HEK293 (cell line): Measurements from ENCODE around the gene PARD3B.

ENCODE experiments used
- GLI2 ChIP-seq: fragments of 450-650 bp; formaldehyde crosslinking; IDR thresholded peaks from 2 replicates; pipeline ENCODE4; 2017; ENCODE audit warnings: missing biosample characterization, missing genetic modification characterization, low read depth, borderline replicate concordance
- GLIS1 ChIP-seq: fragments of 450-650 bp; formaldehyde crosslinking; IDR thresholded peaks from 2 replicates; pipeline ENCODE4 v1.5.1; 2016; ENCODE audit warnings: missing biosample characterization, missing genetic modification characterization
- HOXA7 ChIP-seq: sonication (generic); formaldehyde crosslinking; IDR thresholded peaks from 2 replicates; pipeline ENCODE4 v1.8.1; 2022; ENCODE audit warnings: missing genetic modification reagents, borderline replicate concordance
- KLF16 ChIP-seq: fragments of 450-650 bp; formaldehyde crosslinking; IDR thresholded peaks from 2 replicates; pipeline ENCODE4 v1.5.1; 2017; ENCODE audit warnings: missing biosample characterization, missing genetic modification characterization
- RBAK ChIP-seq: fragments of 450-650 bp; formaldehyde crosslinking; IDR thresholded peaks from 2 replicates; pipeline ENCODE4 v1.5.1; 2016; ENCODE audit warnings: missing biosample characterization, missing genetic modification characterization
- REPIN1 ChIP-seq: fragments of 450-650 bp; formaldehyde crosslinking; IDR thresholded peaks from 2 replicates; pipeline ENCODE4 v1.5.1; 2017; ENCODE audit warnings: missing biosample characterization, missing genetic modification characterization, low read depth
- SALL2 ChIP-seq: fragments of 450-650 bp; formaldehyde crosslinking; IDR thresholded peaks from 2 replicates; pipeline ENCODE4 v1.5.0; 2017; ENCODE audit warnings: missing biosample characterization, mild to moderate bottlenecking, missing genetic modification characterization, borderline replicate concordance
- TRIM28 ChIP-seq: IDR thresholded peaks from 2 replicates; pipeline ENCODE4 v1.6.1; 2011; ENCODE audit warnings: low read length, control low read depth, borderline replicate concordance
- ZBTB21 ChIP-seq: fragments of 450-650 bp; formaldehyde crosslinking; IDR thresholded peaks from 2 replicates; pipeline ENCODE4 v1.5.1; 2017; ENCODE audit warnings: missing biosample characterization, missing genetic modification characterization
- ZBTB7A ChIP-seq: fragments of 450-650 bp; formaldehyde crosslinking; IDR thresholded peaks from 2 replicates; pipeline ENCODE4 v1.5.1; 2016; ENCODE audit warnings: low read depth, missing biosample characterization, missing genetic modification characterization
- ZNF140 ChIP-seq: fragments of 450-650 bp; formaldehyde crosslinking; IDR thresholded peaks from 2 replicates; pipeline ENCODE4 v1.5.1; 2016; ENCODE audit warnings: missing biosample characterization, missing genetic modification characterization
- ZNF155 ChIP-seq: fragments of 450-650 bp; formaldehyde crosslinking; IDR thresholded peaks from 2 replicates; pipeline ENCODE4 v1.5.1; 2016; ENCODE audit warnings: missing biosample characterization, missing genetic modification characterization
- ZNF16 ChIP-seq: fragments of 450-650 bp; formaldehyde crosslinking; IDR thresholded peaks from 2 replicates; pipeline ENCODE4 v1.5.1; 2016; ENCODE audit warnings: low read depth, missing biosample characterization, missing genetic modification characterization
- ZNF2 ChIP-seq: fragments of 450-650 bp; formaldehyde crosslinking; IDR thresholded peaks from 2 replicates; pipeline ENCODE4 v1.5.1; 2016; ENCODE audit warnings: missing biosample characterization, missing genetic modification characterization
- ZNF202 ChIP-seq: fragments of 450-650 bp; formaldehyde crosslinking; IDR thresholded peaks from 2 replicates; pipeline ENCODE4 v1.5.1; 2016; ENCODE audit warnings: missing biosample characterization, missing genetic modification characterization, borderline replicate concordance
- ZNF223 ChIP-seq: fragments of 450-650 bp; formaldehyde crosslinking; IDR thresholded peaks from 2 replicates; pipeline ENCODE4 v1.5.1; 2016; ENCODE audit warnings: missing biosample characterization, missing genetic modification characterization
- ZNF248 ChIP-seq: fragments of 450-650 bp; formaldehyde crosslinking; IDR thresholded peaks from 2 replicates; pipeline ENCODE4 v1.5.1; 2017; ENCODE audit warnings: missing biosample characterization, missing genetic modification characterization
- ZNF324 ChIP-seq: fragments of 450-650 bp; formaldehyde crosslinking; IDR thresholded peaks from 2 replicates; pipeline ENCODE4 v1.5.1; 2016; ENCODE audit warnings: missing biosample characterization, missing genetic modification characterization
- ZNF354C ChIP-seq: fragments of 450-650 bp; formaldehyde crosslinking; IDR thresholded peaks from 2 replicates; pipeline ENCODE4 v1.5.1; 2016; ENCODE audit warnings: missing biosample characterization, missing genetic modification characterization, low read depth, borderline replicate concordance
- ZNF366 ChIP-seq: fragments of 450-650 bp; formaldehyde crosslinking; conservative IDR thresholded peaks from 2 replicates; pipeline ENCODE4 v1.5.1; 2016; ENCODE audit warnings: missing biosample characterization, missing genetic modification characterization
- ZNF510 ChIP-seq: fragments of 450-650 bp; formaldehyde crosslinking; IDR thresholded peaks from 2 replicates; pipeline ENCODE4 v1.5.1; 2018; ENCODE audit warnings: mild to moderate bottlenecking, missing genetic modification characterization, missing biosample characterization; ENCODE audit not compliant: insufficient replicate concordance
- ZNF530 ChIP-seq: fragments of 450-650 bp; formaldehyde crosslinking; IDR thresholded peaks from 2 replicates; pipeline ENCODE4 v1.5.1; 2016; ENCODE audit warnings: low read depth, missing biosample characterization, missing genetic modification characterization
- ZNF548 ChIP-seq: fragments of 450-650 bp; formaldehyde crosslinking; IDR thresholded peaks from 2 replicates; pipeline ENCODE4 v1.5.1; 2016; ENCODE audit warnings: missing biosample characterization, missing genetic modification characterization
- ZNF549 ChIP-seq: fragments of 450-650 bp; IDR thresholded peaks from 2 replicates; pipeline ENCODE4 v1.5.1; 2018; ENCODE audit warnings: missing biosample characterization, missing genetic modification characterization, mild to moderate bottlenecking, inconsistent platforms, moderate library complexity
- ZNF555 ChIP-seq: fragments of 450-650 bp; formaldehyde crosslinking; conservative IDR thresholded peaks from 2 replicates; pipeline ENCODE4 v1.5.1; 2017; ENCODE audit warnings: missing biosample characterization, mild to moderate bottlenecking, missing genetic modification characterization, inconsistent platforms
- ZNF558 ChIP-seq: fragments of 450-650 bp; formaldehyde crosslinking; IDR thresholded peaks from 2 replicates; pipeline ENCODE4 v1.5.1; 2016; ENCODE audit warnings: missing biosample characterization, missing genetic modification characterization
- ZNF571 ChIP-seq: fragments of 450-650 bp; formaldehyde crosslinking; IDR thresholded peaks from 2 replicates; pipeline ENCODE4 v1.5.0; 2017; ENCODE audit warnings: missing biosample characterization, missing genetic modification characterization
- ZNF596 ChIP-seq: fragments of 450-650 bp; IDR thresholded peaks from 2 replicates; pipeline ENCODE4 v1.5.0; 2018; ENCODE audit warnings: missing biosample characterization, mild to moderate bottlenecking, missing genetic modification characterization, moderate library complexity
- ZNF670 ChIP-seq: fragments of 450-650 bp; formaldehyde crosslinking; IDR thresholded peaks from 2 replicates; pipeline ENCODE4 v1.5.1; 2016; ENCODE audit warnings: missing biosample characterization, missing genetic modification characterization, low read depth
- ZNF701 ChIP-seq: fragments of 450-650 bp; formaldehyde crosslinking; IDR thresholded peaks from 2 replicates; pipeline ENCODE4 v1.5.1; 2016; ENCODE audit warnings: missing biosample characterization, missing genetic modification characterization
- ZNF776 ChIP-seq: fragments of 450-650 bp; formaldehyde crosslinking; IDR thresholded peaks from 2 replicates; pipeline ENCODE4 v1.5.0; 2017; ENCODE audit warnings: missing biosample characterization, missing genetic modification characterization, borderline replicate concordance
- ZNF830 ChIP-seq: fragments of 450-650 bp; IDR thresholded peaks from 2 replicates; pipeline ENCODE4 v1.5.0; 2018; ENCODE audit warnings: missing biosample characterization, missing genetic modification characterization, low read depth, mild to moderate bottlenecking, moderate library complexity
- ZSCAN30 ChIP-seq: fragments of 450-650 bp; IDR thresholded peaks from 2 replicates; pipeline ENCODE4 v1.5.1; 2018; ENCODE audit warnings: missing biosample characterization, mild to moderate bottlenecking, missing genetic modification characterization, moderate library complexity
- TF ChIP-seq, protein P1 (sequence below): fragments of 450-650 bp; formaldehyde crosslinking; IDR thresholded peaks from 2 replicates; pipeline ENCODE4 v1.5.1; 2016; ENCODE audit warnings: missing biosample characterization, missing genetic modification characterization
- TF ChIP-seq, protein P2 (sequence below): fragments of 450-650 bp; formaldehyde crosslinking; IDR thresholded peaks from 2 replicates; pipeline ENCODE4 v1.5.1; 2016; ENCODE audit warnings: missing biosample characterization, missing genetic modification characterization
- TF ChIP-seq, protein P3 (sequence below): fragments of 450-650 bp; formaldehyde crosslinking; IDR thresholded peaks from 2 replicates; pipeline ENCODE4 v1.5.1; 2016; ENCODE audit warnings: missing biosample characterization, missing genetic modification characterization
- TF ChIP-seq, protein P4 (sequence below): fragments of 450-650 bp; formaldehyde crosslinking; IDR thresholded peaks from 2 replicates; pipeline ENCODE4 v1.5.1; 2017; ENCODE audit warnings: missing biosample characterization, missing genetic modification characterization

The PARD3B gene

DNA sequence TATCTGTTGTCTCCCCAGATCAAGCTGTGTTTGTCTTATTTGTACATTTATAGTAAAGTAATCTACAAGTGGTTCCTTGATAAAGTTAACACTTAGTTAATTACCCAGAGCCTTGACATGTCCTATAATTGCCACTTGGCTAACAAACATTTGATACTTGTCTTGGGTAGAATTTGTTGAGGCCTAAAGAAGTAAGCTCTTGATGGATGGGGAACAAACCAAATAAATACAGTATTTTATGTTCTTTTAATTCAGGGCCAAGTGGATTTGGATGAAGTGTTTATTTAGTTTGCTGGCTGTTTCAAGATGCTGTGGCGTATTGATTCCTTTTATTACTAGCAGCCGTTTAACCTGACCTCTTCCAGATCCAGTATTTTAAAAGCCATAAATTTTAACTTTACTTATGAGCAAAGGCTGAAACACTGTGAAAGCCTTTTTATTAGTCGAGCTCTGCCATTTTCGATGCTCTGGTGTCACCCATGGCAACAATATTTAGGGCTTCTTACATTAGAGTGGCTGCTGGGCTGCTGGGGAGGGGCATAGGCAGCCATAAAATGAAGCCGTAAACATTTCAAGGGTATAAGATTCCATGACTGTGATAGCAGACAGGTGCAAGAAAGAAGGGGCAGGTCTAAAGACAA, 735.4 kb downstream of the PARD3B start (continued):
- TF ChIP-seq ZNF776 = no peak
- peak; percentile 84; the same call in 1 of the 2 replicates for TF ChIP-seq ZSCAN30
- no peak for TF ChIP-seq ZNF510 (tag by site-specific recombination)
- TF ChIP-seq ZBTB7A (tag by site-specific recombination) = no peak
- TF ChIP-seq ZNF324 (tag by site-specific recombination) = no peak
- TF ChIP-seq, protein P1, sequence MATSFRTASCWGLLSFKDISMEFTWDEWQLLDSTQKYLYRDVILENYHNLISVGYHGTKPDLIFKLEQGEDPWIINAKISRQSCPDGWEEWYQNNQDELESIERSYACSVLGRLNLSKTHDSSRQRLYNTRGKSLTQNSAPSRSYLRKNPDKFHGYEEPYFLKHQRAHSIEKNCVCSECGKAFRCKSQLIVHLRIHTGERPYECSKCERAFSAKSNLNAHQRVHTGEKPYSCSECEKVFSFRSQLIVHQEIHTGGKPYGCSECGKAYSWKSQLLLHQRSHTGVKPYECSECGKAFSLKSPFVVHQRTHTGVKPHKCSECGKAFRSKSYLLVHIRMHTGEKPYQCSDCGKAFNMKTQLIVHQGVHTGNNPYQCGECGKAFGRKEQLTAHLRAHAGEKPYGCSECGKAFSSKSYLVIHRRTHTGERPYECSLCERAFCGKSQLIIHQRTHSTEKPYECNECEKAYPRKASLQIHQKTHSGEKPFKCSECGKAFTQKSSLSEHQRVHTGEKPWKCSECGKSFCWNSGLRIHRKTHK (tag by site-specific recombination) = no peak
- TF ChIP-seq ZNF555 (tag by site-specific recombination) = no peak
- TF ChIP-seq GLIS1 = no peak; the same call in 1 of the 2 replicates
- TF ChIP-seq ZNF549 = no peak
- TF ChIP-seq ZNF248 (tag by site-specific recombination) = no peak
- TF ChIP-seq ZNF202 (tag by site-specific recombination) = no peak
- no peak for TF ChIP-seq ZNF558 (tag by site-specific recombination)
- no peak for TF ChIP-seq HOXA7 (CRISPR knock-in tag)
- TF ChIP-seq ZNF223 (tag by site-specific recombination) = no peak
- no peak for TF ChIP-seq ZNF670 (tag by site-specific recombination)
- TF ChIP-seq REPIN1 = no peak
- TF ChIP-seq ZNF701 (tag by site-specific recombination) = no peak
- no peak for TF ChIP-seq ZNF830 (tag by site-specific recombination)
- TF ChIP-seq RBAK (tag by site-specific recombination) = no peak
- no peak for TF ChIP-seq ZNF354C (tag by site-specific recombination)
- TF ChIP-seq, protein P2, sequence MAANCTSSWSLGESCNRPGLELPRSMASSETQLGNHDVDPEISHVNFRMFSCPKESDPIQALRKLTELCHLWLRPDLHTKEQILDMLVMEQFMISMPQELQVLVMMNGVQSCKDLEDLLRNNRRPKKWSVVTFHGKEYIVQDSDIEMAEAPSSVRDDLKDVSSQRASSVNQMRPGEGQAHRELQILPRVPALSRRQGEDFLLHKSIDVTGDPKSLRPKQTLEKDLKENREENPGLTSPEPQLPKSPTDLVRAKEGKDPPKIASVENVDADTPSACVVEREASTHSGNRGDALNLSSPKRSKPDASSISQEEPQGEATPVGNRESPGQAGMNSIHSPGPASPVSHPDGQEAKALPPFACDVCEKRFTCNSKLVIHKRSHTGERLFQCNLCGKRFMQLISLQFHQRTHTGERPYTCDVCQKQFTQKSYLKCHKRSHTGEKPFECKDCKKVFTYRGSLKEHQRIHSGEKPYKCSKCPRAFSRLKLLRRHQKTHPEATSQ (tag by site-specific recombination) = no peak
- TF ChIP-seq SALL2 (tag by site-specific recombination) = no peak
- 0 out of 2 replicates have a peak, but pooled peaks have one; percentile 47 for TF ChIP-seq ZNF366
- TF ChIP-seq ZNF548 (tag by site-specific recombination) = no peak
- no peak for TF ChIP-seq ZNF530 (tag by site-specific recombination)
- TF ChIP-seq TRIM28 = peak; percentile 11; the same call in 1 of the 2 replicates
- TF ChIP-seq, protein P3, sequence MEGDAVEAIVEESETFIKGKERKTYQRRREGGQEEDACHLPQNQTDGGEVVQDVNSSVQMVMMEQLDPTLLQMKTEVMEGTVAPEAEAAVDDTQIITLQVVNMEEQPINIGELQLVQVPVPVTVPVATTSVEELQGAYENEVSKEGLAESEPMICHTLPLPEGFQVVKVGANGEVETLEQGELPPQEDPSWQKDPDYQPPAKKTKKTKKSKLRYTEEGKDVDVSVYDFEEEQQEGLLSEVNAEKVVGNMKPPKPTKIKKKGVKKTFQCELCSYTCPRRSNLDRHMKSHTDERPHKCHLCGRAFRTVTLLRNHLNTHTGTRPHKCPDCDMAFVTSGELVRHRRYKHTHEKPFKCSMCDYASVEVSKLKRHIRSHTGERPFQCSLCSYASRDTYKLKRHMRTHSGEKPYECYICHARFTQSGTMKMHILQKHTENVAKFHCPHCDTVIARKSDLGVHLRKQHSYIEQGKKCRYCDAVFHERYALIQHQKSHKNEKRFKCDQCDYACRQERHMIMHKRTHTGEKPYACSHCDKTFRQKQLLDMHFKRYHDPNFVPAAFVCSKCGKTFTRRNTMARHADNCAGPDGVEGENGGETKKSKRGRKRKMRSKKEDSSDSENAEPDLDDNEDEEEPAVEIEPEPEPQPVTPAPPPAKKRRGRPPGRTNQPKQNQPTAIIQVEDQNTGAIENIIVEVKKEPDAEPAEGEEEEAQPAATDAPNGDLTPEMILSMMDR (tag by site-specific recombination) = no peak
- no peak for TF ChIP-seq ZNF16 (tag by site-specific recombination)
- TF ChIP-seq ZNF140 = no peak
- TF ChIP-seq KLF16 = no peak
- no peak for TF ChIP-seq ZNF571 (tag by site-specific recombination)
- no peak for TF ChIP-seq ZNF155 (tag by site-specific recombination)
- TF ChIP-seq, protein P4, sequence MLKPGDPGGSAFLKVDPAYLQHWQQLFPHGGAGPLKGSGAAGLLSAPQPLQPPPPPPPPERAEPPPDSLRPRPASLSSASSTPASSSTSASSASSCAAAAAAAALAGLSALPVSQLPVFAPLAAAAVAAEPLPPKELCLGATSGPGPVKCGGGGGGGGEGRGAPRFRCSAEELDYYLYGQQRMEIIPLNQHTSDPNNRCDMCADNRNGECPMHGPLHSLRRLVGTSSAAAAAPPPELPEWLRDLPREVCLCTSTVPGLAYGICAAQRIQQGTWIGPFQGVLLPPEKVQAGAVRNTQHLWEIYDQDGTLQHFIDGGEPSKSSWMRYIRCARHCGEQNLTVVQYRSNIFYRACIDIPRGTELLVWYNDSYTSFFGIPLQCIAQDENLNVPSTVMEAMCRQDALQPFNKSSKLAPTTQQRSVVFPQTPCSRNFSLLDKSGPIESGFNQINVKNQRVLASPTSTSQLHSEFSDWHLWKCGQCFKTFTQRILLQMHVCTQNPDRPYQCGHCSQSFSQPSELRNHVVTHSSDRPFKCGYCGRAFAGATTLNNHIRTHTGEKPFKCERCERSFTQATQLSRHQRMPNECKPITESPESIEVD = peak; percentile 97
- TF ChIP-seq GLI2 = peak; percentile 88
- TF ChIP-seq ZBTB21 (tag by site-specific recombination) = no peak
- TF ChIP-seq ZNF2 (tag by site-specific recombination) = 0 out of 2 replicates have a peak, but pooled peaks have one; percentile 44
- peak; percentile 67 for TF ChIP-seq ZNF596
